Fibroblast of skin of right quadriceps (primary cell): ENCODE data around the gene MOAP1.
A peak's percentile ranks its signal among the peaks of the same experiment; 100 is the strongest.
"Not testable (repeated sequence)": the region's sequence is repeated elsewhere in the genome, so short reads cannot be mapped to it uniquely, and the experiment has no call there.

Experiments
- DNase-seq: peaks from one replicate; pipeline ENCODE4 v3.0.0-alpha.2; 2013

Gene MOAP1

GRCh38 chr14:93142854-93143652 is 41.6 kb downstream of the MOAP1 start:
- DNase-seq = no peak

- no peak for DNase-seq
These were observed 46.8 kb downstream of the MOAP1 start for GRCh38 chr14:93137864-93138263.

GRCh38 chr14:93136508-93136907 is 48.2 kb downstream of the MOAP1 start:
- not testable (repeated sequence) for DNase-seq

GRCh38 chr14:93136009-93136408 is 48.7 kb downstream of the MOAP1 start:
- no peak for DNase-seq

GRCh38 chr14:93135399-93135798 is 49.3 kb downstream of the MOAP1 start:
- DNase-seq = no peak

GRCh38 chr14:93133464-93133863 is 51.2 kb downstream of the MOAP1 start:
- DNase-seq = peak; percentile 63

GRCh38 chr14:93132472-93133065 is 52.1 kb downstream of the MOAP1 start:
- DNase-seq = peak; percentile 13
